ENCODE results near the gene NFKB2. TPM values are rescaled to one million over a fixed set of nuclear protein-coding genes. Genes with fewer than 3 reads are reported as not detected.

The NFKB2 gene
- total and polyA plus RNA-seq, 4 donors, result 34.6 to 114 (median 50.5) TPM

DNA sequence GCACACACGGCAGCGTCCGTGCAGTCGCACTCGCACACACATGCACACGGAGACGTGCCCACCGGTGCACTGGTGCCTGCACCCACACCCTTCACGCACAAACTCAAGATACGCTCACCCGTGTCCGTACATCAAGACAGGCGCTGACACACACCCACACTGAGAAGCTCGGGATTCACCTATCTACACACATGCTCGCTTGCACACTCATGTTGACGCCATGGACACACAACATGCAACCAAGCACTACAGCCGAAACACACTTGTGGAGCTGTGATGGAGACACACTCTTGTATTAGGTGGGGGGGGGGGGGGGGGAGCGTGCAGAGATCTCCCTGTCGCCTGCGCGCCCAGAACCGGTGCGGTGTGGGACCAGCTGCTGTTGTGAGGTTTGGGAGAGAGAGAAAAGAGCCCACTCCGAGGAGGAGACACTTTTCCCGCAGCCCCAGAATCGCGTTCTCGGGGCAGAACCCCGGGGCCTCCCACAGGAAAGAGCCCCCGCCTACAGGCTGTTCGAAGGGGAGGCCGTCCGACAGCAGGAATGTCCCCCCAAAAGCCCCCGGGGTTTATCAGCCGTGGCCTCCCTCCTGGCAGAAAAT is 605 bp upstream of the NFKB2 start:
- Histone ChIP-seq H3K27me3 (ENCODE audit: control insufficient read depth in 3 of 3, insufficient read depth in 3 of 3, low read length in 2 of 3) (peaks cover 0 to 9% (median 9%) of the 10 kb centered on the region in 3 donors), H3K4me3 (peak overlapping the region; percentile 56), H3K9ac (ENCODE audit: insufficient read depth in 1 of 2, low read length in 2 of 2) (peak overlapping the region; percentile 71 to 76), H3K27ac (ENCODE audit: low read depth in 1 of 2, low read length in 1 of 2) (peak overlapping the region; percentile 94 to 99), H3K9me3 (ENCODE audit: control insufficient read depth in 4 of 4, insufficient read depth in 3 of 4, low read length in 3 of 4) (no peaks in the 10 kb centered on the region), H3K36me3 (ENCODE audit: control insufficient read depth in 4 of 4, insufficient read depth in 4 of 4, low read length in 4 of 4) (peaks cover 0 to 11% (median 0%) of the 10 kb centered on the region in 4 donors), H3K4me1 (ENCODE audit: control insufficient read depth in 5 of 5, insufficient read depth in 5 of 5, low read length in 5 of 5) (peaks cover 0 to 18% (median 14%) of the 10 kb centered on the region in 5 donors)
- WGBS, 2 donors, result 0% methylated on average over 33 to 35 of the region's 35 CpGs
- TF ChIP-seq CTCF (IDR thresholded peaks at IDR 0.05; ENCODE audit: control extremely low read depth, extremely low read depth), result no peak
- ATAC-seq (ENCODE audit: insufficient read depth, low FRiP score), result no peak
- DNase-seq, result peak in 2 of 3 donors; percentile 58 to 63

GRCh38 chr10:102396317-102396650 is 779 bp downstream of the NFKB2 start:
- H3K9ac ChIP-seq (ENCODE audit: insufficient read depth in 1 of 2, low read length in 2 of 2), result peak overlapping the region in 1 of 2 donors; percentile 50
- H3K27ac ChIP-seq (ENCODE audit: low read depth in 1 of 2, low read length in 1 of 2), result peak overlapping the region in 1 of 2 donors; percentile 99
- no peak for DNase-seq
- no peak for TF ChIP-seq CTCF (IDR thresholded peaks at IDR 0.05; ENCODE audit: control extremely low read depth, extremely low read depth)
- H3K36me3 ChIP-seq (ENCODE audit: control insufficient read depth in 4 of 4, insufficient read depth in 4 of 4, low read length in 4 of 4), result peaks cover 0 to 20% (median 1%) of the 10 kb centered on the region in 4 donors
- ATAC-seq (ENCODE audit: insufficient read depth, low FRiP score), result no peak
- peaks cover 0 to 5% (median 0%) of the 10 kb centered on the region in 3 donors for H3K27me3 ChIP-seq (ENCODE audit: control insufficient read depth in 3 of 3, insufficient read depth in 3 of 3, low read length in 2 of 3)
- no peaks in the 10 kb centered on the region for H3K9me3 ChIP-seq (ENCODE audit: control insufficient read depth in 4 of 4, insufficient read depth in 3 of 4, low read length in 3 of 4)
- peak overlapping the region; percentile 78 for H3K4me3 ChIP-seq
- peaks cover 0 to 19% (median 14%) of the 10 kb centered on the region in 5 donors for H3K4me1 ChIP-seq (ENCODE audit: control insufficient read depth in 5 of 5, insufficient read depth in 5 of 5, low read length in 5 of 5)
- 58 to 64% methylated on average over 4 of the region's 4 CpGs for WGBS, 2 donors

DNA sequence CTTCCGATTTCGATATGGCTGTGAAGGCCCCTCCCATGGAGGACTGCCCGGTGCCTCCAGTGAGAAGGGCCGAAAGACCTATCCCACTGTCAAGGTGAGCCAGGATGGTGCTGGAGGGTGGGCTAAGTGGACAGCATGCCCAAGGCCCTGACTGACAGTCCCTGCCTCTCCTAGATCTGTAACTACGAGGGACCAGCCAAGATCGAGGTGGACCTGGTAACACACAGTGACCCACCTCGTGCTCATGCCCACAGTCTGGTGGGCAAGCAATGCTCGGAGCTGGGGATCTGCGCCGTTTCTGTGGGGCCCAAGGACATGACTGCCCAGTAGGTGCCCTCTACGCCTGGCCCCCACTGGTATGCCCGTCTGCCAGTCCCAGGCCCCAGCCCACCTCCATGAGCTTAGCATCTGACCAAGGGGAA is 1.2 kb downstream of the NFKB2 start:
- Histone ChIP-seq H3K9me3 (ENCODE audit: control insufficient read depth in 4 of 4, insufficient read depth in 3 of 4, low read length in 3 of 4) (no peaks in the 10 kb centered on the region), H3K27me3 (ENCODE audit: control insufficient read depth in 3 of 3, insufficient read depth in 3 of 3, low read length in 2 of 3) (peaks cover 0 to 5% (median 0%) of the 10 kb centered on the region in 3 donors), H3K4me3 (no peak overlapping the region), H3K4me1 (ENCODE audit: control insufficient read depth in 5 of 5, insufficient read depth in 5 of 5, low read length in 5 of 5) (peaks cover 0 to 19% (median 14%) of the 10 kb centered on the region in 5 donors), H3K27ac (ENCODE audit: low read depth in 1 of 2, low read length in 1 of 2) (peak overlapping the region in 1 of 2 donors; percentile 99), H3K9ac (ENCODE audit: insufficient read depth in 1 of 2, low read length in 2 of 2) (no peak overlapping the region), H3K36me3 (ENCODE audit: control insufficient read depth in 4 of 4, insufficient read depth in 4 of 4, low read length in 4 of 4) (peaks cover 0 to 24% (median 4%) of the 10 kb centered on the region in 4 donors)
- peak in 1 of 3 donors; percentile 9 for DNase-seq
- no peak for ATAC-seq (ENCODE audit: insufficient read depth, low FRiP score)
- no peak for TF ChIP-seq CTCF (IDR thresholded peaks at IDR 0.05; ENCODE audit: control extremely low read depth, extremely low read depth)
- WGBS, 2 donors, result 90 to 91% methylated on average over 12 of the region's 12 CpGs

All from lung (tissue), 12 donors.